Keratinocyte (primary cell): ENCODE measurements around the gene HTRA3.

ENCODE experiments used
- EZH2 ChIP-seq: IDR thresholded peaks from one replicate; pipeline ENCODE4 v1.6.1; 2012; ENCODE audit warnings: inconsistent platforms, mild to moderate bottlenecking, low read length, moderate library complexity
- TF ChIP-seq, protein P1 (sequence below), 3 experiments: IDR thresholded peaks in 1 of 3; conservative IDR thresholded peaks in 1 of 3; optimal IDR thresholded peaks in 1 of 3; 2 replicates in 2 of 3; 3 replicates in 1 of 3; pipeline versions ENCODE3 to v1.5.1; 2011; ENCODE audit warnings: low read length in 3 of 3, mild to moderate bottlenecking in 3 of 3, moderate library complexity in 2 of 3, control low read depth in 1 of 3, inconsistent platforms in 1 of 3; ENCODE audit not compliant: insufficient read depth in 2 of 3; ENCODE audit errors: extremely low read depth in 1 of 3

DNA sequence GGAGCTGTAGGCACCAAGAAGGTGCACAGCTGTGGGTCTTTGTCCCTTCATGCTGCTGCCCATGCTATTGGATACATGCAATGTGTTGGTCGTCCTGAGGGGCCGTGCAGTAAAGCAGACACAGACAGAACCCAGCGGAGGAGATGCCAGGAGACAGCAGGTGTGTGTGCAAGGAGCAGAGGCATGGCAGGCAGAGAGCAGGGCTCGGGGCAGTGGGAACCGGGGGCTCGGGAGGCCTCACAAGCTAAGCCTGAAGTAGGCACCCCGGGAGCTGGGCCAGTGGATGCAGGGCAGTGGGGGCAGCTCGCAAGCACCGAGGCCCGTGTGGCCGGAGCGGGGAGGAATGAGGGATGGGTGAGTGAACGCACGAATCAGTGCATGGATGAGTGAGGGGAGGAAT is 13.2 kb downstream of the HTRA3 start:
- TF ChIP-seq, protein P1, sequence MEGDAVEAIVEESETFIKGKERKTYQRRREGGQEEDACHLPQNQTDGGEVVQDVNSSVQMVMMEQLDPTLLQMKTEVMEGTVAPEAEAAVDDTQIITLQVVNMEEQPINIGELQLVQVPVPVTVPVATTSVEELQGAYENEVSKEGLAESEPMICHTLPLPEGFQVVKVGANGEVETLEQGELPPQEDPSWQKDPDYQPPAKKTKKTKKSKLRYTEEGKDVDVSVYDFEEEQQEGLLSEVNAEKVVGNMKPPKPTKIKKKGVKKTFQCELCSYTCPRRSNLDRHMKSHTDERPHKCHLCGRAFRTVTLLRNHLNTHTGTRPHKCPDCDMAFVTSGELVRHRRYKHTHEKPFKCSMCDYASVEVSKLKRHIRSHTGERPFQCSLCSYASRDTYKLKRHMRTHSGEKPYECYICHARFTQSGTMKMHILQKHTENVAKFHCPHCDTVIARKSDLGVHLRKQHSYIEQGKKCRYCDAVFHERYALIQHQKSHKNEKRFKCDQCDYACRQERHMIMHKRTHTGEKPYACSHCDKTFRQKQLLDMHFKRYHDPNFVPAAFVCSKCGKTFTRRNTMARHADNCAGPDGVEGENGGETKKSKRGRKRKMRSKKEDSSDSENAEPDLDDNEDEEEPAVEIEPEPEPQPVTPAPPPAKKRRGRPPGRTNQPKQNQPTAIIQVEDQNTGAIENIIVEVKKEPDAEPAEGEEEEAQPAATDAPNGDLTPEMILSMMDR (optimal IDR thresholded peaks at IDR 0.05 in 1 of 3, IDR thresholded peaks at IDR 0.05 in 1 of 3, conservative IDR thresholded peaks at IDR 0.05 in 1 of 3; ENCODE audit: extremely low read depth in 1 of 3, insufficient read depth in 2 of 3, low read length in 3 of 3) = no peak
- no peak for TF ChIP-seq EZH2
